HepG2 (cell line): ENCODE measurements around the gene SEMA3G. TPM values are rescaled to one million over a fixed set of nuclear protein-coding genes. Genes with fewer than 3 reads are reported as not detected.

Source experiments
- ATAC-seq: fragments of 200-7000 bp; cut with Tn5 transposase; 3 replicates; pipeline ENCODE4 v1.9.1; 2020; ENCODE audit warnings: mild to moderate bottlenecking, moderate library complexity
- BruUV-seq: library from RNA; stranded (reverse); fragments of 400-500 nt; replicated peaks from 2 replicates; lab custom pipeline; 2021; lab: Mats Ljungman, UMichigan
- CTCF ChIA-PET: fragments of 300-600 bp; formaldehyde crosslinking; extraction: SDS; loops from one replicate; lab custom pipeline; 2021; ENCODE audit warnings: low total read pairs, inconsistent platforms, low intra/inter-chr PET ratio; lab: Yijun Ruan, JAX
- POLR2A ChIA-PET: fragments of 350-600 bp; sonication (Branson Sonifier 250); formaldehyde crosslinking; loops from one replicate; lab custom pipeline; 2020; ENCODE audit warnings: antibody characterized with exemption, inconsistent platforms; lab: Yijun Ruan, JAX
- DNase-seq: peaks from one replicate; pipeline ENCODE4 v3.0.0-alpha.2; 2015; ENCODE audit warnings: low spot score
- FAIRE-seq: peaks from 3 replicates; lab custom pipeline; 2011; peaks lifted over from hg19 to GRCh38; lab: Jason Lieb, UNC
- H2AFZ ChIP-seq: one replicate; pipeline ENCODE4 v1.6.1; 2011; ENCODE audit warnings: low read length, inconsistent platforms
- H3K27ac ChIP-seq: fragments of 300-600 bp; 3 replicates; pipeline ENCODE4 v1.8.0; 2011; ENCODE audit warnings: mixed run types, mild to moderate bottlenecking, mixed read lengths, low read length, inconsistent platforms; ENCODE audit not compliant: insufficient read depth; ENCODE audit errors: extremely low read length
- H3K27me3 ChIP-seq, 2 experiments: fragments of 200-600 bp in 1 of 2; 2 replicates in 1 of 2; 3 replicates in 1 of 2; pipeline versions ENCODE4 v1.6.0 to v1.8.0; 2011; ENCODE audit warnings: low read length in 2 of 2, mild to moderate bottlenecking in 2 of 2, moderate library complexity in 2 of 2, inconsistent platforms in 1 of 2; ENCODE audit not compliant: insufficient read depth in 2 of 2, control insufficient read depth in 1 of 2
- H3K36me3 ChIP-seq, 2 experiments: fragments of 200-600 bp in 1 of 2; replicated peaks in 1 of 2; 2 replicates in 1 of 2; 3 replicates in 1 of 2; pipeline versions ENCODE4 v1.5.1 to v1.8.0; 2011; ENCODE audit warnings: low read length in 2 of 2, inconsistent platforms in 1 of 2; ENCODE audit not compliant: insufficient read depth in 2 of 2, control insufficient read depth in 1 of 2
- H3K4me1 ChIP-seq: 2 replicates; pipeline ENCODE4 v1.5.1; 2012; ENCODE audit warnings: low read length, inconsistent platforms; ENCODE audit not compliant: insufficient read depth
- H3K4me2 ChIP-seq: 2 replicates; pipeline ENCODE4 v1.6.0; 2011; ENCODE audit warnings: low read depth, low read length, inconsistent platforms
- H3K4me3 ChIP-seq, 3 experiments: fragments of 200-600 bp in 1 of 3; sonication (generic), shearing (Covaris generic) in 1 of 3; replicated peaks in 1 of 3; 2 replicates each; pipeline ENCODE4 v1.5.1; 2011 to 2016; ENCODE audit warnings: low read length in 3 of 3, inconsistent platforms in 2 of 3, low read depth in 2 of 3, mild to moderate bottlenecking in 2 of 3, control low read depth in 1 of 3, mixed read lengths in 1 of 3; ENCODE audit not compliant: insufficient read depth in 1 of 3
- H3K79me2 ChIP-seq: one replicate; pipeline ENCODE4 v1.6.1; 2011; ENCODE audit warnings: low read length, inconsistent platforms; ENCODE audit not compliant: insufficient read depth
- H3K9ac ChIP-seq: 2 replicates; pipeline ENCODE4 v1.6.0; 2011; ENCODE audit warnings: mild to moderate bottlenecking, low read depth, low read length, inconsistent platforms; ENCODE audit not compliant: insufficient read depth
- H3K9me3 ChIP-seq: 2 replicates; pipeline ENCODE4 v1.5.1; 2012; ENCODE audit warnings: mild to moderate bottlenecking, low read length
- H4K20me1 ChIP-seq: 2 replicates; pipeline ENCODE4 v1.6.0; 2011; ENCODE audit warnings: inconsistent platforms, mild to moderate bottlenecking, low read length, moderate library complexity; ENCODE audit not compliant: insufficient read depth
- ATM ChIP-seq: fragments of 450-650 bp; IDR thresholded peaks from 2 replicates; pipeline ENCODE4 v1.7.1; 2017; ENCODE audit warnings: mild to moderate bottlenecking, borderline replicate concordance
- CENPX ChIP-seq: sonication (generic); formaldehyde crosslinking; IDR thresholded peaks from 2 replicates; pipeline ENCODE4 v1.9.0; 2021; ENCODE audit warnings: mild to moderate bottlenecking, missing genetic modification reagents, moderate library complexity
- DR1 ChIP-seq: sonication (generic); formaldehyde crosslinking; IDR thresholded peaks from 2 replicates; pipeline ENCODE4 v1.8.0; 2021; ENCODE audit warnings: mild to moderate bottlenecking, missing genetic modification reagents, inconsistent platforms
- HES4 ChIP-seq: sonication (generic); formaldehyde crosslinking; IDR thresholded peaks from 2 replicates; pipeline ENCODE4 v1.9.0; 2021; ENCODE audit warnings: mild to moderate bottlenecking, missing genetic modification reagents, borderline replicate concordance
- HNF4G ChIP-seq, 2 experiments: sonication (generic) in 1 of 2; formaldehyde crosslinking in 1 of 2; IDR thresholded peaks; 2 replicates each; pipeline versions ENCODE4 v1.4.0 to v1.6.1; 2011 to 2020; ENCODE audit warnings: borderline replicate concordance in 2 of 2, low read depth in 2 of 2, mild to moderate bottlenecking in 2 of 2, low read length in 1 of 2, missing genetic modification reagents in 1 of 2, moderate library complexity in 1 of 2
- HOXA3 ChIP-seq: sonication (generic); formaldehyde crosslinking; IDR thresholded peaks from 2 replicates; pipeline ENCODE4 v1.5.0; 2020; ENCODE audit warnings: missing genetic modification reagents
- MATR3 ChIP-seq: sonication (generic); formaldehyde crosslinking; IDR thresholded peaks from 2 replicates; pipeline ENCODE4 v1.4.0; 2020; ENCODE audit warnings: missing genetic modification reagents
- MXD3 ChIP-seq: IDR thresholded peaks from 2 replicates; pipeline ENCODE4 v1.6.1; 2016; ENCODE audit warnings: mild to moderate bottlenecking, missing biosample characterization, missing genetic modification reagents
- RAD21 ChIP-seq: fragments of 450-650 bp; formaldehyde crosslinking; IDR thresholded peaks from 2 replicates; pipeline ENCODE4 v1.5.0; 2020; ENCODE audit warnings: mild to moderate bottlenecking
- RBAK ChIP-seq: sonication (generic); formaldehyde crosslinking; IDR thresholded peaks from 2 replicates; pipeline ENCODE4 v1.5.1; 2020; ENCODE audit warnings: mild to moderate bottlenecking, missing genetic modification reagents
- SAP130 ChIP-seq: IDR thresholded peaks from 2 replicates; pipeline ENCODE4 v1.6.1; 2016; ENCODE audit warnings: low read depth
- SIX1 ChIP-seq: sonication (generic); formaldehyde crosslinking; IDR thresholded peaks from 2 replicates; pipeline ENCODE4 v1.4.0; 2020; ENCODE audit warnings: missing genetic modification reagents, borderline replicate concordance
- SNAI1 ChIP-seq: sonication (generic); formaldehyde crosslinking; IDR thresholded peaks from 2 replicates; pipeline ENCODE4 v1.5.0; 2020; ENCODE audit warnings: mild to moderate bottlenecking, missing genetic modification reagents, borderline replicate concordance
- STAG1 ChIP-seq: sonication (generic); formaldehyde crosslinking; IDR thresholded peaks from 2 replicates; pipeline ENCODE4 v1.4.0; 2020; ENCODE audit warnings: missing genetic modification reagents
- TEAD3 ChIP-seq: optimal IDR thresholded peaks from 2 replicates; pipeline ENCODE3; 2016; ENCODE audit warnings: borderline replicate concordance
- TFDP2 ChIP-seq: sonication (generic); formaldehyde crosslinking; IDR thresholded peaks from 2 replicates; pipeline ENCODE4 v1.4.0; 2020; ENCODE audit warnings: missing genetic modification reagents
- ZNF350 ChIP-seq: sonication (generic); formaldehyde crosslinking; IDR thresholded peaks from 2 replicates; pipeline ENCODE4 v1.4.0; 2020; ENCODE audit warnings: mild to moderate bottlenecking, low read depth, missing genetic modification reagents, borderline replicate concordance
- ZNF468 ChIP-seq: sonication (generic); formaldehyde crosslinking; IDR thresholded peaks from 2 replicates; pipeline ENCODE4 v1.8.0; 2022; ENCODE audit warnings: mild to moderate bottlenecking, moderate library complexity, missing genetic modification reagents
- ZNF879 ChIP-seq: sonication (generic); formaldehyde crosslinking; IDR thresholded peaks from 2 replicates; pipeline ENCODE4 v1.8.1; 2023; ENCODE audit warnings: missing genetic modification reagents
- ZNF883 ChIP-seq: sonication (generic); formaldehyde crosslinking; IDR thresholded peaks from 2 replicates; pipeline ENCODE4 v1.5.1; 2020; ENCODE audit warnings: mild to moderate bottlenecking, missing genetic modification reagents; ENCODE audit errors: not compliant biosample characterization
- ZSCAN30 ChIP-seq: sonication (generic); formaldehyde crosslinking; IDR thresholded peaks from 2 replicates; pipeline ENCODE4 v1.5.0; 2020; ENCODE audit warnings: mild to moderate bottlenecking, missing genetic modification reagents
- WGBS: methylation state at CpG from one replicate; pipeline ENCODE4 v1.1.6; 2017; ENCODE audit warnings: low lambda C conversion rate; 5-methylcytosine and 5-hydroxymethylcytosine counted together
- in situ Hi-C: cut with HindIII; loops from 2 replicates; pipeline ENCODE4 v1.10.0; 2017; ENCODE audit warnings: low pct_unique_long_range_greater_than_20kb; ENCODE audit not compliant: extremely low pct_ligation_motif_present
- intact Hi-C: fragments of 100-400 bp; cut with micrococcal nuclease; formaldehyde crosslinking; loops from one replicate; pipeline ENCODE4 v1.10.0; 2022; ENCODE audit not compliant: unreplicated experiment
- polyA plus RNA-seq, 8 experiments: library from polyadenylated mRNA; depleted of rRNA in 3 of 8; stranded (reverse) in 7 of 8; unstranded in 1 of 8; fragments of >200 nt; fragmentation: Illumina TruSeq in 4 of 8; extraction: Trizol in 4 of 8; gene quantifications; 2 replicates each; pipeline versions ENCODE4 v1.2.1 to v1.2.3, GENCODE V29; 2011 to 2016; ENCODE audit warnings: low read depth in 4 of 8, missing spikeins in 1 of 8, mixed read lengths in 1 of 8; ENCODE audit not compliant: insufficient read depth in 1 of 8
- total RNA-seq, 5 experiments: library from RNA; depleted of rRNA; stranded (reverse); fragments of >200 nt; fragmentation: Illumina TruSeq; extraction: Trizol; gene quantifications; 2 replicates each; pipeline ENCODE4 v1.2.3, GENCODE V29; 2016; ENCODE audit warnings: low read depth in 1 of 5
- TF ChIP-seq, protein P1 (sequence below): sonication (generic); formaldehyde crosslinking; IDR thresholded peaks from 2 replicates; pipeline ENCODE4 v1.4.0; 2020; ENCODE audit warnings: missing genetic modification reagents

The SEMA3G gene
- total and polyA plus RNA-seq, 2 of the 13 experiments (the other 11 are each of a cell fraction or from before 2014, with no cell fraction given), result 6.1 to 8.3 TPM

GRCh38 chr3:52471371-52472238, 26.7 kb upstream of the SEMA3G start (continued):
- TF ChIP-seq ZNF350 (CRISPR knock-in tag) (no peak), HOXA3 (CRISPR knock-in tag) (0 out of 2 replicates have a peak, but pooled peaks have one; percentile 27), ZNF468 (no peak), STAG1 (peak; percentile 84), SNAI1 (no peak), TEAD3 (CRISPR knock-in tag) (peak; percentile 11), RAD21 (CRISPR knock-in tag) (peak; percentile 72), SIX1 (no peak), MATR3 (CRISPR knock-in tag) (no peak), ZNF883 (peak; percentile 45), RBAK (CRISPR knock-in tag) (no peak), SAP130 (CRISPR knock-in tag) (peak; percentile 32; the same call in 1 of the 2 replicates), MXD3 (CRISPR knock-in tag) (0 out of 2 replicates have a peak, but pooled peaks have one; percentile 29), CENPX (CRISPR knock-in tag) (no peak)
- TF ChIP-seq, all 625 proteins: peak for 13

- Histone ChIP-seq H3K27me3 (no peaks in the 10 kb centered on the region), H4K20me1 (0 out of 2 replicates have a peak, but pooled peaks cover 4% of the 10 kb centered on the region), H2AFZ (no peak overlapping the region), H3K4me2 (no peak overlapping the region), H3K9me3 (no peaks in the 10 kb centered on the region), H3K27ac (no peak overlapping the region), H3K4me3 (no peak overlapping the region), H3K36me3 (peaks cover 24 to 49% of the 10 kb centered on the region in 2 experiments), H3K9ac (no peak overlapping the region), H3K79me2 (no peaks in the 10 kb centered on the region), H3K4me1 (peaks cover 9% of the 10 kb centered on the region; the same call in 1 of the 2 replicates)
- no peak for DNase-seq
- WGBS, result 92% methylated on average over 1 of the region's 4 CpGs
- ChIA-PET POLR2A (no interaction called here), CTCF (no interaction called here)
- intact Hi-C loops (loop anchor here (5.0 kb wide), 1 partner anchor 61 kb away; the partner anchor contains the start of gene NT5DC2), in situ Hi-C loops (no loop called here)
- no peak for ATAC-seq
- FAIRE-seq, result no peak
- BruUV-seq, result no TSS peak
- TF ChIP-seq ZSCAN30 (CRISPR knock-in tag), result no peak
- TF ChIP-seq, protein P1, sequence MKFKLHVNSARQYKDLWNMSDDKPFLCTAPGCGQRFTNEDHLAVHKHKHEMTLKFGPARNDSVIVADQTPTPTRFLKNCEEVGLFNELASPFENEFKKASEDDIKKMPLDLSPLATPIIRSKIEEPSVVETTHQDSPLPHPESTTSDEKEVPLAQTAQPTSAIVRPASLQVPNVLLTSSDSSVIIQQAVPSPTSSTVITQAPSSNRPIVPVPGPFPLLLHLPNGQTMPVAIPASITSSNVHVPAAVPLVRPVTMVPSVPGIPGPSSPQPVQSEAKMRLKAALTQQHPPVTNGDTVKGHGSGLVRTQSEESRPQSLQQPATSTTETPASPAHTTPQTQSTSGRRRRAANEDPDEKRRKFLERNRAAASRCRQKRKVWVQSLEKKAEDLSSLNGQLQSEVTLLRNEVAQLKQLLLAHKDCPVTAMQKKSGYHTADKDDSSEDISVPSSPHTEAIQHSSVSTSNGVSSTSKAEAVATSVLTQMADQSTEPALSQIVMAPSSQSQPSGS (CRISPR knock-in tag), result no peak
- TF ChIP-seq HNF4G (IDR thresholded peaks at IDR 0.05; ENCODE audit: borderline replicate concordance, low read depth, low read length), result no peak
- no peak for TF ChIP-seq HNF4G (CRISPR knock-in tag; IDR thresholded peaks at IDR 0.05; ENCODE audit: borderline replicate concordance, low read depth)
- TF ChIP-seq ATM, result no peak
- no peak for TF ChIP-seq ZNF879 (CRISPR knock-in tag)
- TF ChIP-seq DR1 (CRISPR knock-in tag), result no peak
- no peak for TF ChIP-seq HES4 (CRISPR knock-in tag)
- TF ChIP-seq TFDP2 (CRISPR knock-in tag), result no peak
These were observed 26.0 kb upstream of the SEMA3G start for GRCh38 chr3:52470920-52471319.
